Bronchial epithelial cell (primary cell): ENCODE measurements around the gene GZMM. TPM values are rescaled to one million over a fixed set of nuclear protein-coding genes. Genes with fewer than 3 reads are reported as not detected.

Experiments used
- DNase-seq: peaks from one replicate; pipeline ENCODE4 v3.0.0-alpha.2; 2010; ENCODE audit warnings: low read depth
- FAIRE-seq: peaks from 2 replicates; lab custom pipeline; 2011; peaks lifted over from hg19 to GRCh38; lab: Jason Lieb, UNC
- H3K27me3 ChIP-seq: 2 replicates; pipeline ENCODE4 v1.5.1; 2011; ENCODE audit warnings: low read length; ENCODE audit not compliant: control insufficient read depth, insufficient read depth
- H3K36me3 ChIP-seq: 2 replicates; pipeline ENCODE4 v1.5.1; 2011; ENCODE audit warnings: low read length; ENCODE audit not compliant: control insufficient read depth, insufficient read depth
- H3K4me3 ChIP-seq: 2 replicates; pipeline ENCODE4 v1.5.1; 2011; ENCODE audit warnings: mild to moderate bottlenecking, low read depth, low read length, control low read depth
- CTCF ChIP-seq: IDR thresholded peaks from 2 replicates; pipeline ENCODE4 v1.5.1; 2011; ENCODE audit warnings: mild to moderate bottlenecking, moderate library complexity, low read length, control low read depth, inconsistent platforms; ENCODE audit not compliant: insufficient read depth, severe bottlenecking
- total RNA-seq: library from RNA; depleted of rRNA; stranded (reverse); fragments of >200 nt; gene quantifications from 2 replicates; pipeline ENCODE4 v1.2.1, GENCODE V29; 2014

Gene GZMM
- total RNA-seq, 1 donor from 2014 or later, result not detected

DNA sequence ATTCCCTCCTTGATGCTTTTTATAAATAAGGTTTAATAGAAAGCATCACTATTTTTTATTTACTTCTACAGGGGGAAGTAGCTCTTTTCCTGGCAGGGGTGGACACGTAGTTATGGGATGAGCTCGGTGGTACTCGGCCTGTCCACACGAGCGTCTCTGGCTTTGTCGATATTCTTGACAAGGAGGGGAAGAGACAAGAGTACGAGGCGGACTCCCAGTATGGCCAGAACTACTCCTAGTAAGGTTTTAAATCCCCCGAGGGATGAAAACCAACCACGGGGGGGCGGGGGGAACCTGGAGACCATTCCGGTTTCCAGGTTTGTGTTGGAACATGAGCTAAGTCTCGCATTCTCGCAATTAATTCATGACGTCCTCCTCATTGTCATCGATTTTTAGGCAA is 23.0 kb downstream of the GZMM start:
- FAIRE-seq, result no peak
- DNase-seq, result no peak
- no peak for TF ChIP-seq CTCF
- H3K36me3 ChIP-seq, result no peaks in the 10 kb centered on the region
- no peaks in the 10 kb centered on the region for H3K27me3 ChIP-seq
- no peak overlapping the region for H3K4me3 ChIP-seq

DNA sequence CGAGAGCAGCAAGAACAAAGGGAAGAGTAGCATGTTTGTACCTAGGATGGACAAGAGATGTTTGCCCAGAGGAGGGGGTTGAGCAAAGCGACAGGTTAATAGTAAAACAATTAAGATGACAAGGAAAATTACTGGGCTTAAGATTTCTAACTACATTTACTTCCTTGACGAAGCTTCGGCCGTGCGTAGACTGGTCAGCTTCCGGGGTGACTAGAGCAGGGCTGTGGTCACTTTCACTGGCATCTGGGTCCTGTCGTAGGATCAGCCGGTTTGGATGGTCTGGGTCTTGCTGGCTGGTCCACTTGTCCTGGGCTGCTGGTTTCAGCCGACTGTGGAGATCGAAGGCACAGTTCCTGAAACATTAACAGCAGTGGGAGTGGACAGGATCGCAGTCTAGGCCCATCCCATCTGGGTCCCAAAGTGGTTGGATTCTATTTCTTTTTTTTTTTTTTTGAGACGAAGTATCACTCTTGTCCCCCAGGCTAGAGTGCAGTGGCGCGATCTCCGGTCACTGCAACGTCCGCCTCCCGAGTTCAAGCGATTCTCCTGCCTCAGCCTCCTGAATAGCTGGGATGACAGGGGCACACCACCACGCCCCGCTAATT is 23.5 kb downstream of the GZMM start:
- Histone ChIP-seq H3K27me3 (no peaks in the 10 kb centered on the region), H3K4me3 (no peak overlapping the region), H3K36me3 (no peaks in the 10 kb centered on the region)
- FAIRE-seq (no peak), DNase-seq (no peak)
- TF ChIP-seq CTCF, result no peak

GRCh38 chr19:570251-570686 is 26.4 kb downstream of the GZMM start:
- H3K4me3 ChIP-seq, result no peak overlapping the region
- H3K27me3 ChIP-seq, result no peaks in the 10 kb centered on the region
- TF ChIP-seq CTCF, result no peak
- peaks cover 2% of the 10 kb centered on the region for H3K36me3 ChIP-seq
- FAIRE-seq (no peak), DNase-seq (no peak)

- Histone ChIP-seq H3K27me3 (no peaks in the 10 kb centered on the region), H3K4me3 (peak overlapping the region; percentile 46), H3K36me3 (peaks cover 2% of the 10 kb centered on the region)
- TF ChIP-seq CTCF, result no peak
- DNase-seq, result peak; percentile 33
- FAIRE-seq, result no peak
These were observed 27.2 kb downstream of the GZMM start for GRCh38 chr19:570937-571565.

DNA sequence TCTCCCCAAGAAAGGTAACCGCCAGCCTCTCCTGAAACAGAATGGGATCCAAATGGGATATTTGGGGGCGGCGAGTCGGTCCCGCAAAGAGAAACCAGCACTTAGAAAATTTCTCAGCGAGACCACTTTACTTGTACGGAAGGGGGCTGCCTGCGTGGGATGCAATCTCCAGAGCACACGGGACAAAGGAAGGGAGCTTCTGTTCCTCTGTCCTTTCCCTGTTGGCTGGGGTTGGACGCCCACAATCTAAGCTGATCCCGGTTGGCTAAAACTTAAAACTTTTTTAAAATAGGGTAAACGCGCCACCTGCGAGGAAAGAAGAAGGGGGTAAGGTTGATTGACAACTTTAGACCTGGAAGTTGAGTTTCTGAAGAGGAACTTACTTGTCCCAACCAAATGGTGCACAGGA is 27.7 kb downstream of the GZMM start:
- no peak for TF ChIP-seq CTCF
- Histone ChIP-seq H3K4me3 (peak overlapping the region; percentile 46), H3K36me3 (peaks cover 2% of the 10 kb centered on the region), H3K27me3 (no peaks in the 10 kb centered on the region)
- DNase-seq, result peak; percentile 35
- FAIRE-seq, result no peak
